Epithelial cell of proximal tubule (primary cell): ENCODE results near the gene MTSS2. TPM values are rescaled to one million over a fixed set of nuclear protein-coding genes. Genes with fewer than 3 reads are reported as not detected.

Source experiments
- DNase-seq: peaks from one replicate; pipeline ENCODE4 v3.0.0-alpha.2; 2011; ENCODE audit warnings: low read depth
- H3K4me3 ChIP-seq: 2 replicates; pipeline ENCODE4 v1.5.1; 2011; ENCODE audit warnings: low read depth, mild to moderate bottlenecking, low read length
- total RNA-seq: library from RNA; depleted of rRNA; stranded (reverse); fragments of >200 nt; gene quantifications from 2 replicates; pipeline ENCODE4 v1.2.3, GENCODE V29; 2015
- TF ChIP-seq, protein P1 (sequence below): conservative IDR thresholded peaks from 2 replicates; pipeline ENCODE4 v1.5.1; 2012; ENCODE audit warnings: low read depth, mild to moderate bottlenecking, low read length

The MTSS2 gene
- total RNA-seq, 1 donor from 2014 or later: 12.6 TPM

- DNase-seq: no peak
- no peak overlapping the region for H3K4me3 ChIP-seq
- TF ChIP-seq, protein P1, sequence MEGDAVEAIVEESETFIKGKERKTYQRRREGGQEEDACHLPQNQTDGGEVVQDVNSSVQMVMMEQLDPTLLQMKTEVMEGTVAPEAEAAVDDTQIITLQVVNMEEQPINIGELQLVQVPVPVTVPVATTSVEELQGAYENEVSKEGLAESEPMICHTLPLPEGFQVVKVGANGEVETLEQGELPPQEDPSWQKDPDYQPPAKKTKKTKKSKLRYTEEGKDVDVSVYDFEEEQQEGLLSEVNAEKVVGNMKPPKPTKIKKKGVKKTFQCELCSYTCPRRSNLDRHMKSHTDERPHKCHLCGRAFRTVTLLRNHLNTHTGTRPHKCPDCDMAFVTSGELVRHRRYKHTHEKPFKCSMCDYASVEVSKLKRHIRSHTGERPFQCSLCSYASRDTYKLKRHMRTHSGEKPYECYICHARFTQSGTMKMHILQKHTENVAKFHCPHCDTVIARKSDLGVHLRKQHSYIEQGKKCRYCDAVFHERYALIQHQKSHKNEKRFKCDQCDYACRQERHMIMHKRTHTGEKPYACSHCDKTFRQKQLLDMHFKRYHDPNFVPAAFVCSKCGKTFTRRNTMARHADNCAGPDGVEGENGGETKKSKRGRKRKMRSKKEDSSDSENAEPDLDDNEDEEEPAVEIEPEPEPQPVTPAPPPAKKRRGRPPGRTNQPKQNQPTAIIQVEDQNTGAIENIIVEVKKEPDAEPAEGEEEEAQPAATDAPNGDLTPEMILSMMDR: no peak
These were observed 14.5 kb upstream of the MTSS2 start for GRCh38 chr16:70700101-70701020.

DNA sequence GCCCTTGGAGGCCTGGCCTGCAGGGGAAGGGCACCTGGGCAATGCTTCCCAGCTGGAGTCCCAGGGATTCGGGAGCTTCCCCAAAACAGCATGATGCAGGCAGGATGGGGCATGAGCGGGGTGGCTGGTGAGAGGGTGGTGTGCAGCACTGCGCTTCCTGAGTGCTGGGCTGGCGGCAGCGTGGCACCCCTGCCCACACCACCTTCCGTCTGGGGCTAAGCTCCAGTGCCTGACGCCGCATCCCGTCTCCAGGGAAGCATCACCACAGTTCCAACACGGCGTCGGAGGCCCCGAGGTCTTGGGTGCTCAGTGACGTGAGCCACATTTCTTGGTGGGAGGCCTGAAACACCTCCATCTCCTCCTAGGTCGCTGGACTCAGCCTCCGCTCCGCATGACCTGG, 13.8 kb upstream of the MTSS2 start:
- no peak overlapping the region for H3K4me3 ChIP-seq
- no peak for DNase-seq
- TF ChIP-seq, protein P1: no peak

DNA sequence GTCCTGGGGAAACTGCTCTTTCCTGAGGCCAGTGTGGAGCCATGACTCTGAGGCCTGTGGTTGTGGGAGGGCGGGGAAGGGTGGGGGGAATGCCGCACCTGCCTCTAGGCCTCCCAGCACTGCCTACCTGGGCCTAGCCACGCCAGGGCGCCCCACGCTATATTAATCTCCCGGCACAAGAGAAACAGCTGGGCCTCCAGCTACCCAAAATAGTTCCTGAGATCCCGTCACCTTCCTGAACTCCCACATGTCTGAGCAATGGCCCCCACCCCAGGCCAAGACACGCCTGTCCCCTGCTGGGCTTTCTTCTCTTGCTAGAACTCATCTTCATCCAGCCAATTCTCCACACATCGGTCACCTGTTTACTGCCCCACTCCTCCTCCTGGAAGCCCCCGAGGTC, 13.0 kb upstream of the MTSS2 start:
- TF ChIP-seq, protein P1: no peak
- no peak overlapping the region for H3K4me3 ChIP-seq

DNA sequence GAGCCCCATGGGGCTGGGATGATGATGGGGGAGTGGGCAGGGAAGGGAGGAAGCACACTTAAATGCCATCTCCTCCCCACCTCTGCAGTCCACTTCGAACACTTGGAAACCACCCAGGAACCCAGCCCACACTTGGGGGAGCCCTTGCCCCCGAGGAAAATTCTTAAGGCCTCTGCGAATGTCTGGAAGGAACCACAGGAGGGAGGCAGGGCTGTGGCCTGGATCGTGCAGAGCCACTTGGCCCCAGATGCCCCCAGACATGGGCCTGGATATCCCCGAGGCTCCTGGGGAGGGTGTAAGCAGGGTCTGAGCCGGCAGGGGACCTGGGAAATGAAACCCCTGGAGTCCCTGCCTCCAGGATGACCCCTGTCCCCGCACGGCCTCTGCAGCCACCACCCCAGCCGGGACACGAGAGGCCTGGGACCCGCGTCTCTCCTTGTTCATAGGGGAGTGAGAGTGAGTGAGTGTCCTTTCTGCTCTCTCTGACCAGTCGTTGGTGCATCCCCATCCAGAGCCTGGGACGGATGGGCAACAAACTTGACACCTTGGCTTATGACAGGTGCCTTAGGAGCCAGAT, 11.8 kb upstream of the MTSS2 start:
- no peak for DNase-seq
- TF ChIP-seq, protein P1: no peak
- no peak overlapping the region for H3K4me3 ChIP-seq

More for the DNA sequence above, 13.0 kb upstream of the MTSS2 start:
- DNase-seq: no peak

DNA sequence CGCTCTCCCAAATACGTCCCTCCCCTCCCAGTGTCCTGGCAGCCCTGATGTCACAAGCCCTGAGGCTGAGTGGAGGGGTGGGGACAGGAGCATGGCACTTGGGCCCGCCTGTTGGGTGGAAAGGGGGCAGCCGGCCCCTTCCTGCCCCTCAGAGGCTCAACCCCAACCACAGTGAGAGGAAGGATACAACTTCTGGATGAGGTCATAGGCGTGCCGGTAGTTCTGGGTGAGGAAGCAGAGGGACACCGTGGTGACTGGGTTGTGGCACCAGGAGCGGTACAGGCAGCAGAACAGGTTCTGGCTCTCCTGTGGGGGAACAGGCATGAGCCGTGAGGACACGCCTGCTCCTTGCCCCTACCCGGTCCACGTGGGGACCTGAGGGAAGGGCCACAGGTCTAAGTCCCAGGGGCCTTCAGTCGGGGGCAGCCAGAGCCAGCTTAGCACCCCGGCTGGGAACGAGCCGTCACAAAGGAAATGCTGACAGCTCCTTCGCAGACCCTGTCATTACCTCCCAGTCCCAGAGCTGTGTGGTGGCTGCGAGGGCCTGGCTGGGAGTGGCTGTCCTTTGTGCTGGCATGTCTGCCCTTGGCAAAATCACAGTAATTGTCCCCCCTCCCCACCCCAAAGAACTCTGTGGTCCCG, 11.2 kb upstream of the MTSS2 start:
- TF ChIP-seq, protein P1: no peak
- no peak overlapping the region for H3K4me3 ChIP-seq
- no peak for DNase-seq

DNA sequence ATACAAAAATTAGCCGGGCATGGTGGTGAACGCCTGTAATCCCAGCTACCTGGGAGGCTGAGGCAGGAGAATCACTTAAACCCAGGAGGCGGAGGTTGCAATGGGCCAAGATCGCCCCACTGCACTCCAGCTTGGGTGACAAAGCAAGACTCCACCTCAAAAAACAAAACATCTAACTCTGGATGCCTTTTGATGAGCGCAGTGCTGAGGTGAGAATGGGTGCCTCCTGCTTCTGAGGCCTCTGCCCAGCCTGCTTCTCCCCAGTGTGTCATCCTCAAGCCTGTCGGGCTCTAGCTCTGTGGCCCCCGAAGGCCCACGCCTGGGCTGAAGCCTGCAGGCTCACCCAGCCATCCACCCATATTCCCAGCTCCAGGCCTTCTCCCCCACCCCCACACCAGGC, 10.5 kb upstream of the MTSS2 start:
- TF ChIP-seq, protein P1: no peak
- H3K4me3 ChIP-seq: no peak overlapping the region
- DNase-seq: no peak
